Stimulated activated CD4-positive, alpha-beta T cell treated with anti-CD3 and anti-CD28 coated beads, Interleukin-1b, Interleukin-23, amount 100 ng/mL, for 4 hours (primary cell): ENCODE measurements around the gene TMEM181.
"Not testable (repeated sequence)": the region's sequence is repeated elsewhere in the genome, so short reads cannot be mapped to it uniquely, and the experiment has no call there.

Experiments used
- DNase-seq, 2 donors: peaks; one replicate each; pipeline ENCODE4 v3.0.0-alpha.2; 2020; ENCODE audit warnings: low read depth in 2 of 2

The TMEM181 gene

GRCh38 chr6:158621694-158622544 lies 62.0 kb downstream of the TMEM181 start:
- no peak for DNase-seq

DNA sequence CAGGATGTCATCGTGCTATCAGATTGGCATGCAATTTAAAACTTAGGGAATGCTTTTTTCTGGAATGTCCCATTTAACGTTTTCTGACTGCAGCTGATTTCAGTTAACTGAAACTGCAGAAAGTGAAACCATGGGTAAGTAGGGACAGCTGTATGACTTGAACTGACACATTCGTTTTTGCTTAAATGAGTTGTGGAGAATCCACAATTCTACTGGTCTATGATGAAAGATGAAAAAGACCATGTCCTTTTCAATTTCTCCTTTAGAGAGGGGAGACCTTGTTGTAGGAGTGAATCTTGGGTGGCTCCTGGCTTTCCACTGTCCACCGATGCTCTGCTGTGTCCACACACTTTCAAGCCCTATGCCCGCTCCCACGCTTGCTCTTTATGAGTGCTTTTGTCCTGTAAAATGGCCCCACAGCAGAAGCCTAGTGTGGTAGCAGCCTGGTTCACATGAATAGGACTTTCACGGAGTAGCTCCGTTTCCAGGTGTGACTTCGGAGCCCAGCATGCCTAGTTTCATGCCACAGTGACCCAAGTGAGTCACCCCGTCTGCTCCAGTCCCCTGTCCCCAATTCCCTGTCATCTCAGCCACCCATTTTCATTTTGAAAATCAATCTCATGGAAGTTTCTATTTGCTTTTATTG lies 62.8 kb downstream of the TMEM181 start:
- DNase-seq: no peak

GRCh38 chr6:158624684-158625682 lies 65.1 kb downstream of the TMEM181 start:
- no peak for DNase-seq

- no peak for DNase-seq
Measured at GRCh38 chr6:158625881-158626305, 66.0 kb downstream of the TMEM181 start.

DNA sequence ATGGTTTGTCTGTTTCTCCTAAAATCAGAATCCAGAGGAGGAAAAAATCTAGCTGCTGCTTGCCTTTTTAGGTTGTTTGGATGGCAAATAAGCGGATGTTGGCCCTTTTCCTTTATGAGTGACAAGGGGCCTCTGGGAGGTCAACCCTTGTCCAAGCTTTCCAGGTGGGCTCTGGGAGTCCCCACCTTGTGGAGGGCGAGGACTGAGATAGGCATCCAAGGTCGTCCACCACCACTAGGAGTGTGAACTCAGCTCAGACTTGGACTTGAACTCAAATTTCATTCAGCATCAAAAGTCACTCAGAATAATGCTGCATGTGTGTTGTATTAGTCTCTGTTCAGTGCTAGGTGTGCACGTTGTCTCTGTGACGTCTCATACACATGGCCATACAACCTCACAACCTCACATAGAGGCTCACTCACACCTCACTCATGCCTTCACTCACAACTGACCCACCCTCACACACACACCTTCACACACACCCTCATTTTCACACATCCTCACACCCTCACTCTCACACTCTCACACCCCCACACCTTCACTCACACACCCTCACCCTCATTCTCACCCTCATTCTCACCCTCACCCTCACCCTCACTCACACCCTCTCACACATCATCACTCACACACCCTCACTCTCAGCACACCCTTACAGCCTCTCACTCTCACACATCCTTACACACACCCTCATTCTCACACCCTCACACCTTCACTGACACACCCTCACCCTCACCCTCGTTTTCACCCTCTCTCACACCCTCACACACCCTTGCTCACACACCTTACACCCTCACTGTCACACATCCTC lies 66.7 kb downstream of the TMEM181 start:
- DNase-seq: no peak

GRCh38 chr6:158627168-158627939 lies 67.5 kb downstream of the TMEM181 start:
- DNase-seq: no peak

- no peak for DNase-seq
Measured at GRCh38 chr6:158627940-158628211, 68.0 kb downstream of the TMEM181 start.

DNA sequence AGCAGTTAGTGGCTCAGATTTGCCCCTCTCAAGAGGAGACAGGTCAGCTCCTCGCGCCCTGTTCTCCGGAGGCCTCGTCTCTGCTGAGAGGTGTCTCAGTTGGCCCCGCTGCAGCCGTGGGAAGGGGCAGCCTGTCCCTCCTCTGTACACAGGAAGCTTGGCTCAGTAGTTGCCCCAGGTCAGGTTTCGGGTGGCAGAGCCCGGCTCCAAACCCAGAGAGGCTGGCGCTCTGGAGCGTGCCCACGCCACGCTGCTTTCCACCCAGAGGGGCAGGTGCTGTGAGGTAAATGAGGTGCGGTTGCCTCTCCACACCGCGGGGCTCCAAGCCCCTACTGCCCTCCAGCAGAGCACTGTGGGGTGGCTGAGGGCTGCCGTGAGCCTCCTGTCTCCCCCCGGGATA lies 68.7 kb downstream of the TMEM181 start:
- no peak for DNase-seq

DNA sequence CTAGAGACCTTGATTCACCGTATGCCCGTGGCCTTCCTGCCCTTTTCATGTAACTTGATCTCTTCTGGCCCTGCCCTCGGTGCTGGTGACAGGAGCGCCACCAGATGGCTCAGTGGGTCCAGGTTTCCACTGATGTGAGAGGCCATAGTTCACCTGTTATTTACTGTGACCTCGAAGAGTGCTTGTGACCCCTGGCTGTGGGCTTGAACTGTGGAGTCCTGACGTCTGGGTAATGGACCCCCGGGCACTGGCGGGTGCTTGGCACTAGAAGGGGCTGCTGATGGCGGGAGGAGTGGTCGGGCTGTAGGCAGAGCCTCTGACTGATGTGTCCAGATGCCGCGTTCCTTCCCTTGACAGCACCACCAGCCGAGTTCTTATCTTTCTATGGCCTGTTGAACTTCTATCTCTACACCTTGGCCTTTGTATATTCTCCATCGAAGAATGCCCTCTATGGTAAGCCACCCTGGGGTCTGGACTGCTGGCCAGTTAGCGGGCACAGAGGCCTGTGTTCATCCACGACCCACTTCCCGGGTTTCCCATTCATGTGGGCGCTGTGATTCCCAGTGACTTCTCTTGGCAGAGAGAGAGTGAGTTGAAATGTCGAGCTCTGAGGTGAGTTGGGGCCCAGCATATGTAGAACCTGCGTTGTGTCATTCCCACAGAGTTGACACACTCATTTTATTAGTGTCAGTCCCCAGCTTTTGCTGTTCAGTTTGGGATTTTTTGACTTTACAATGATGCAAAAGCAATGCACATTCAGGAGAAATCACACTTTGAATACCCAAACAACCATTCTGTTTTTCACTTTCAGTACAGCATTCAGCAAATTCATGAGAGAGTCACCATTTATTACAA lies 69.7 kb downstream of the TMEM181 start:
- no peak for DNase-seq

- DNase-seq: no peak
Measured at GRCh38 chr6:158630938-158631616, 71.2 kb downstream of the TMEM181 start.

GRCh38 chr6:158631678-158632537 lies 72.0 kb downstream of the TMEM181 start:
- DNase-seq: no peak

DNA sequence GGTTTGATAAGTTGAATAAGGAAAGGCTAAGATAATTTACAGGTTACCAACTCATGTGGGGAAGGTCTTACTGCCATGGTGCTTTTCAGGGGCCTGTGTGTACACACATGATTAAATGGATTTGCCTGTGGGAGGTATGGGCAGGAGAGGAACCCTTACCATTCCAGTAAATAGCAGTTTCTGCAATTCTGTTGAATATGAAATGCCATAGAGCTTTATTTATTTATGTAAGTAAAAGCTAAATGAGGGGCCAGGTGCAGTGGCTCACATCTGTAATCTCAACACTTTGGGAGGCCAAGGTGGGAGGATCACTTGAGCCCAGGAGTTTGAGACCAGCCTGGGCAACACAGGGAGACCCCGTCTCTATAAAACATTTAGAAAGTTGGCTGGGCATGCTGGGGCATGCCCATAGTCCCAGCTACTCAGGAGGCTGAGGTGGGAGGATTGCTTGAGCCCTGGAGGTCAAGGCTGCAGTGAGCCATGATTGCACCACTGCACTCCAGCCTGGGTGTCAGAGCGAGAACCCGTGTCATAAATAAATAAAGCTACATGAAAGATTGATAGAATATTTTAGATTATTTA lies 72.7 kb downstream of the TMEM181 start:
- not testable (repeated sequence) for DNase-seq

GRCh38 chr6:158633127-158633526 lies 73.2 kb downstream of the TMEM181 start:
- no peak for DNase-seq

DNA sequence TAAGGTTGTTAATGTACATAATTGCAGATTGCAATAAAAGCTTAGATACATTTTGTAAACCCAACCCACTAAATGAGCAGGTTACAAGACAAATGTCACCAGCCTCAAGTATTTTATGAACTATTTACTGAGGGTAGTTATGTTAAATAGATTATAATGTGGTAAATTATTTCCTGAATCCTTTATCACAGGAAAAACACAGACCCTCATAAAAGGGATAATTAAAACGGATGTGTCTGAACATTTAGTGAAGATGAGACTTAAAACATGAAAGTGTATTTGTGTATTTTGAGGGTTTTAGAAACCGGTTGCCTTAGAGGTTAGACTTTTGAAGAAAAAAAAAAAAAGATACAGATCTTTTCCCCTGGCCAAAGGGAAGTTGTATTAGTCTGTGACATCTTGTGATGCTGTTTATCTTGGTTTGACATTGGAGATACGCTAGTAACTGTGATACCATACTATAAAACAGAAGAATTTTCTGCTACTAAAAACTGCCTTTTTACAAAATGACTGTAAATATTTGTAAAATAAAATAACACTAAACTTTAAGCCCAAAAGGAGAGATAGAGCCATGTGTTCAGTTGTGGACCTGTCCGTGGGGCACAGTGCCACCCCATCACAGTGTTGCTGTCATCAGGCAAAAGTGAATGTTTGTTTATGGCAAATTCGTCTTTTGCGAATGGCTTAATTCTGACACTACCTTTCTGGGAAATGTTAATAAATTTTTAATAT lies 75.0 kb downstream of the TMEM181 start:
- no peak for DNase-seq

DNA sequence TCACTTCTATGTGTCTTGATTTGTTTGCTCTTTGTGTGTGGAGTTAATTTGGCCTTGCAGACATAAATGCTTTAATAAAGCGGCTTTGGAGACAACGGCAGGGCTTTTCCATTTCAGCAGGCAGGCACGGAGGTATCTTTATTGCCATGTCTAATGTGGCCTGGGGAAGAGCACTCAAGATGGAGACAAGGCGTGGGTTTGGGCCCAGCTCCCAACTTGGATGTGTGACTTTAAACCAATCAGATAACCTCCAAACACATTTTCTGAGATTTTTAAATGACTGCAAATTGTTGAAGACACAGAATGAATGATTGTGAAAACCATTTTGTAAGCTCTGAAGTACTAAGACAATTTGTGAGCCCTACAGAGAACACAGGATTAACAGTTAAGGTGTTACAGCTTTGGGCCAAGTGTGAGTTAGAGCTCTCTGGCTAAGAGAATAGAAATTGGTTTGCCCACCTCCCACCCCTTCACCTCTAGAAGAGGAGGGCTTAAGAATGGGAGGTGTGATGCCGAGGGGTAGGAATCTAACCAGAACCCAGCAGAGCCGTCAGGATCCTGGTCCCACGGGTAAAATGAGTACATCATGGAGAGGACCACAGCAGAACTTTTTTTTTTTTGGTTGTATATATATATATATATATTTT lies 75.7 kb downstream of the TMEM181 start:
- DNase-seq: no peak

DNA sequence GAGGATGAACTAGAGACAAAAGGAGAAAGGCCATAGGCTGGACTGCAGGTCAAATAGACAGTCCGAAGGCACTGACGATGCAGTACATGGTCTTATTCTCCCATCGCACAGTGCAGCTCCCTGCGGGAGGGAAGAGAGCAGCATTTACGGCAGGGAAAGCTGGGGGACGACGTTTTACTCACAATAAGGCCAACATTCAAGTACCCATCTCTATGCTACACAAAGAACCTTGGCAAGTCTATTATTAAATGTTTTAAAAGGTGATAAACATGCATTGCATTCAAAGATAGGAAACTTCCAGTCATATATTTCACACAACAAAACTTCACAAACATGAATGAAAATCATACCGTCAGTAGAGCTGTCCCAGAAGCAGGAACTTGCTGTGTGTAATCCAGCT lies 76.9 kb downstream of the TMEM181 start:
- no peak for DNase-seq
